ENCODE measurements around the gene RNASE4.
"Not testable (repeated sequence)": the region's sequence is repeated elsewhere in the genome, so short reads cannot be mapped to it uniquely, and the experiment has no call there.

Gene RNASE4

DNA sequence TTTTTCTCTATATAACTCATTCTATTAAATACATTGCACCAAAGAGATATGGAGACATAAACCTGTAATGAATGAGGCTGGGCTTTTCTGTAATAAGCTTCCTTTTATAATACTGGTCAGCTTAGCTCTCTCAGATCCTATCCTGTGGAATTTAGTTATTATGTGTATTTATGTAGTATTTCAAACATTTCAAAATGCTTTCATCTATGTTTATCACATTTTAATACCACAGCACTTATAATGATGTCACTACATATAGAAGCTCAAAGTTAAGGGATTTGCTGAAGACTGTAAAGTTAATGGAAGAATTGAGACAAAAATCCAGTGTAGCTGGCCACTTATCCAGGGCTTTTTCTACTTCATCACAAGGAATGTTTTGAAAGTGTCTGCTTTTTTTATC is 15.6 kb downstream of the RNASE4 start:
- Histone ChIP-seq H3K9me3 (ENCODE audit: control insufficient read depth, low read length) (peaks cover under 1% of the 10 kb centered on the region), H3K36me3 (ENCODE audit: control insufficient read depth, insufficient read depth, low read length) (no peaks in the 10 kb centered on the region), H3K27ac (ENCODE audit: low read depth, low read length, severe bottlenecking) (no peak overlapping the region), H3K4me1 (ENCODE audit: control insufficient read depth, insufficient read depth, low read length, poor library complexity, severe bottlenecking) (no peaks in the 10 kb centered on the region), H3K4me3 (ENCODE audit: extremely low read depth, insufficient read depth, low read length, poor library complexity, severe bottlenecking) (no peak overlapping the region)

DNA sequence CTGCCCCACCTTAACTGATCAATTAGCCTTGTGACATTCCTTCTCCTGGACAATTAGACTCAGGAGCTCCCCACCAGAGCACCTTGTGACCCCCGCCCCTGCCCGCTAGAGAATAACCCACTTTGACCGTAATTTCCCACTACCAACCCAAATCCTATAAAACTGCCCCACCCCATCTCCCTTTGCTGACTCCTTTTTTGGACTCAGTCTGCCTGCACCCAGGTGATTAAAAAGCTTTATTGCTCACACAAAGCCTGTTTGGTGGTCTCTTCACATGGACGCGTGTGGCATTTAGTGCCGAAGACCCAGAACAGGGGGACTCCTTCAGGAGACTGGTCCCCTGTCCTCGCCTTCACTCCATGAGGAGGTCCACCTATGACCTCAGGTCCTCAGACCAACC is 16.6 kb downstream of the RNASE4 start:
- 94 to 97% methylated on average over 3 to 6 of the region's 7 CpGs for WGBS, 2 experiments (ENCODE audit: insufficient coverage in 2 of 2)
- not testable (repeated sequence) for H3K4me3 ChIP-seq (ENCODE audit: extremely low read depth, insufficient read depth, low read length, poor library complexity, severe bottlenecking); H3K36me3 ChIP-seq (ENCODE audit: control insufficient read depth, insufficient read depth, low read length); H3K4me1 ChIP-seq (ENCODE audit: control insufficient read depth, insufficient read depth, low read length, poor library complexity, severe bottlenecking); H3K27ac ChIP-seq (ENCODE audit: low read depth, low read length, severe bottlenecking)
- H3K9me3 ChIP-seq (ENCODE audit: control insufficient read depth, low read length): peaks cover 10% of the 10 kb centered on the region

DNA sequence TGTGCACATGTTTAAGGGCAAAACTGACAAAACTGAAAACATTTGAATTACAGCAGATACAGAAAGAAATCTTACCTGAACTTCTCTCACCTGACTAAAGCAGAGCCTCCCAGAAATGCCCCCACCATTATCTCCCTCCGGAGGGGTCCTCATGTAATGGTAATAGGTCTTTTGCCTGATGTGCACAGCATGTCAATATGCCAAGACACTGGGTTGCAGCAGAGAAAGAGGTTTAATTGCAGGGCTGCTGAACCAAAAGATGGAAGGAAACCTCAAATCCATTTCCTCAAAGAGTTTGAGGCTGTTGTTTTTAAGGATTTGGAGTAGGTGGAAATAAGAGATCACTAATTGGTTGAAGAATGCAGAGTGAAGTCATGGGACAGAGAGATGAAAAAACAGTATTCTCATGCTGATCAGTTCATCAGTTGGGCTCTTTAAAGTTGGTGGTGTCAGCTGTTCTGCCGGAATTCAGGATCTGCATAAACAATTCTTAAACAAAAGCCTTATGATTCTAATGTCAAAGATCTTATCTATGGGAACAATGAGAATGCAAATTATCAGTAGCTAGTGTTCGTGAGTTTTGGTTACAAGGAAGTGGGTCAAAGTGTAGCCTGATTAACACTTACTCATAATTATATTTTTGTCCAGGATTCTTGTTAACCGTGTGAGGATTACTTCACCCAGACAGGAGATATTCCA is 22.4 kb downstream of the RNASE4 start:
- Histone ChIP-seq H3K4me3 (ENCODE audit: extremely low read depth, insufficient read depth, low read length, poor library complexity, severe bottlenecking) (no peak overlapping the region), H3K4me1 (ENCODE audit: control insufficient read depth, insufficient read depth, low read length, poor library complexity, severe bottlenecking) (peaks cover 2% of the 10 kb centered on the region), H3K9me3 (ENCODE audit: control insufficient read depth, low read length) (peaks cover 15% of the 10 kb centered on the region), H3K36me3 (ENCODE audit: control insufficient read depth, insufficient read depth, low read length) (no peaks in the 10 kb centered on the region), H3K27ac (ENCODE audit: low read depth, low read length, severe bottlenecking) (no peak overlapping the region)
- 100% methylated on average over 1 of the region's 4 CpGs; no CpG with 5 or more reads in 1 of the 2 experiments for WGBS, 2 experiments (ENCODE audit: insufficient coverage in 2 of 2)

DNA sequence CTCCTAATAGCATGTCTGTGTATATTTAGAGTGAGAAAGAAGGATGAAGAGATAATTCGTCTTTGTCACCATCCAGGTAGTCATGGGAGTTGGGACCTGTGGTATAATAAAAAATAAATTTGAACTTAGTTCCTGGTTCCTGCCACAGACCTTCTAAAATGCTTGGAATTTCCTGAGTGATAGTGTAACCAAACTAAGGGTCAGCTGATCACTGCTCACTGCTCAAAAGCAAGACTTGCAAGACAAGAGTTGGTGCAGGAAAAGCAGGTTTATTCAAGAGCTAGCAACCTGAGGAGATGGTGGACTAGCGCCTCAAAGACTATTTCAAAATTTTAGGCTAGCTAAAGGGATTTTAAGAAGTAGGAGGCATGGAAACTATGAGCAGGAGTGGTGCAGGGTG is 23.3 kb downstream of the RNASE4 start:
- Histone ChIP-seq H3K4me1 (ENCODE audit: control insufficient read depth, insufficient read depth, low read length, poor library complexity, severe bottlenecking) (peaks cover 2% of the 10 kb centered on the region), H3K36me3 (ENCODE audit: control insufficient read depth, insufficient read depth, low read length) (no peaks in the 10 kb centered on the region), H3K27ac (ENCODE audit: low read depth, low read length, severe bottlenecking) (no peak overlapping the region), H3K4me3 (ENCODE audit: extremely low read depth, insufficient read depth, low read length, poor library complexity, severe bottlenecking) (no peak overlapping the region), H3K9me3 (ENCODE audit: control insufficient read depth, low read length) (peaks cover 15% of the 10 kb centered on the region)
- 89% methylated on average over 1 of the region's 2 CpGs; no CpG with 5 or more reads in 1 of the 2 experiments for WGBS, 2 experiments (ENCODE audit: insufficient coverage in 2 of 2)

DNA sequence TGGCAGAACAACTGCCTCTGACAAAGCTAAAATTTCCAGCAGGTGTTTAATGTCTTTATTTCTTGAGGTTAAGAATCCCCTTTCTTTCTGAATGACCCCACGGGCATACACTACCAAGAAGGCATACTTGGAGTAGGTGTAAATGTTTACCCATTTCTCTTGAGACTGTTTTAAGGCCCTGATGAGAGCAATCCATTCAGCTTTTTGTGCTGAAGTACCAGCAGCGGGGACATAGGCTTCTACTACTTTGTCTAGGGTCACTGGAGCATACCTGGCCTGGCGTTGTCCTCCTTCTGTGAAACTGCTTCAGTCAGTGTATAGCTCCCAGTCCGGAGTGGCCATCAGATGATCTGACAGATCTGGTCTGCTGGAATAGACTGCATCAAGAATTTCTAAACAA is 26.9 kb downstream of the RNASE4 start:
- Histone ChIP-seq H3K27ac (ENCODE audit: low read depth, low read length, severe bottlenecking) (no peak overlapping the region), H3K4me3 (ENCODE audit: extremely low read depth, insufficient read depth, low read length, poor library complexity, severe bottlenecking) (no peak overlapping the region), H3K4me1 (ENCODE audit: control insufficient read depth, insufficient read depth, low read length, poor library complexity, severe bottlenecking) (peaks cover 2% of the 10 kb centered on the region), H3K9me3 (ENCODE audit: control insufficient read depth, low read length) (peaks cover 4% of the 10 kb centered on the region), H3K36me3 (ENCODE audit: control insufficient read depth, insufficient read depth, low read length) (no peaks in the 10 kb centered on the region)
- WGBS, 2 experiments (ENCODE audit: insufficient coverage in 2 of 2): 50 to 67% methylated on average over 2 to 3 of the region's 4 CpGs

DNA sequence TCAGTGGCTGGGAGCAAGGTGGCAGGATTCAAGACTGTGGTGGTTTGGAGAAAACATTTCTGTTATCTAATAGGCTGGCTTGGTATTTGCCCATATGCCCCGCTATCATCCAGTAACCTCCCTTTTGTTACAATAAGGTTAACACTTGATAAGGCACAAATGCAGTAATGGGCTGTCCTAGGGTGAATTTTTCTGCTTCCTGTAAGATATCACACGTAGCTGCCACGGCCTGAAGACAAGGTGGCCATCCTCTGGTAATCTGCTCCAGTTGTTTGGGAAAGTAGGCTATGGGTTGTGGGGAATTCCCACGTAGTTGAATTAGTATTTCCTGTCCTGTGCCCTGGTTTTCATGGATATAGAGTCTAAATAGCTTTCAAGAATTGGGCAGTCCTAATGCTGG is 27.3 kb downstream of the RNASE4 start:
- H3K4me3 ChIP-seq (ENCODE audit: extremely low read depth, insufficient read depth, low read length, poor library complexity, severe bottlenecking): no peak overlapping the region
- H3K36me3 ChIP-seq (ENCODE audit: control insufficient read depth, insufficient read depth, low read length): no peaks in the 10 kb centered on the region
- peaks cover 2% of the 10 kb centered on the region for H3K4me1 ChIP-seq (ENCODE audit: control insufficient read depth, insufficient read depth, low read length, poor library complexity, severe bottlenecking)
- 51 to 59% methylated on average over 3 of the region's 4 CpGs for WGBS, 2 experiments (ENCODE audit: insufficient coverage in 2 of 2)
- H3K9me3 ChIP-seq (ENCODE audit: control insufficient read depth, low read length): peaks cover under 1% of the 10 kb centered on the region
- no peak overlapping the region for H3K27ac ChIP-seq (ENCODE audit: low read depth, low read length, severe bottlenecking)

DNA sequence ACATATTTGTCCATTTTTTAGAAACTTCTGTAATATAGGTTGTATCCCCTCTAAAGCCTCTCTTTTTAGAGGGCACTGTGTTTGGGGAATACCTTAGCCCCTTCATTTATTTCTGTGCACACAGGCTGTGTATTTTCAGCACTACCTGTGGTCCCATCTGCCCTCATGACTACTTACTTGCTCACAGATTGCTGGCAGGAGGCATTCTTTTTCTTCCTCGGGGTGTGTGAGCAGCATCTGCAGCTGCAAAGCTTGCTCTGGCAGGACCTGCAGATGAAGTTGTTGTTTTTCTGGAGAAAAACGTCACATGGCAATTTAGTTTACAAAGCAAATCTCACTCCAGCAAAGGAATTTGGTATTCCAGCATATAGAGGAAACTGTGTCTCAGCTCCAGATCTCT is 28.5 kb downstream of the RNASE4 start:
- no peaks in the 10 kb centered on the region for H3K4me1 ChIP-seq (ENCODE audit: control insufficient read depth, insufficient read depth, low read length, poor library complexity, severe bottlenecking)

DNA sequence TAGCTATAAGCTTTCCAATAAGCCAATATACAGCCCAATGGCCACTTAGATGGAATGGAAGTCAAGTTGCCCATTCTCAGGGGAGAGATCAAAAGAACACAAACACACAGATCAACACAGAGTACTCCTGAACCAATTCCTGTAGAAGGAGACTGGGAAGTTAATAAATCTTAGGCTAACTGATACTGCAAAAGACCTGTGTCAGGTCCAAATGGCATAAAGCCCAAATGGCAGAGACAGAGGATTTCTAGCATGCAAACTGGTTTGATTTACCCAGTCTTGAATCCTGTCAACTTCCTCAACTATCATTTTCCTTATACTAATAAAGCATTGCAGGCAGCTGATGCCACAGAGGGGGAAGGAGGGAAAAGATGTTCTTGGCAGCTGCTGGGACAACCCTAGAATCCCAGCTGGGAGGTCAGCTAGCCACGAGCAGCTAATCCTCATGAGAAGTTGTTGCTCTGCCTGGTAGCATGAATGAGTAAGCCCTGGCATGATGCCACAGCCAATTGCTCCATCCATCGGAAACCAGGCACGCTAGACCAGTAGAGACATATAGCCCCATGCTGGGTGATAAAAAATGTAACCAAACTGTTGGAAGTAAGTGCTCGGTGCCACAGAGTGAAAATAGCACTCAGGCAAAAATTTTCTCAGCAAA is 30.4 kb downstream of the RNASE4 start:
- 86 to 93% methylated on average over 4 of the region's 4 CpGs for WGBS, 2 experiments (ENCODE audit: insufficient coverage in 2 of 2)

More for the DNA sequence above, 28.5 kb downstream of the RNASE4 start:
- H3K9me3 ChIP-seq (ENCODE audit: control insufficient read depth, low read length): no peaks in the 10 kb centered on the region
- H3K4me3 ChIP-seq (ENCODE audit: extremely low read depth, insufficient read depth, low read length, poor library complexity, severe bottlenecking): no peak overlapping the region
- no peak overlapping the region for H3K27ac ChIP-seq (ENCODE audit: low read depth, low read length, severe bottlenecking)
- WGBS, 2 experiments (ENCODE audit: insufficient coverage in 2 of 2): 71 to 75% methylated on average over 1 to 2 of the region's 2 CpGs
- no peaks in the 10 kb centered on the region for H3K36me3 ChIP-seq (ENCODE audit: control insufficient read depth, insufficient read depth, low read length)

DNA sequence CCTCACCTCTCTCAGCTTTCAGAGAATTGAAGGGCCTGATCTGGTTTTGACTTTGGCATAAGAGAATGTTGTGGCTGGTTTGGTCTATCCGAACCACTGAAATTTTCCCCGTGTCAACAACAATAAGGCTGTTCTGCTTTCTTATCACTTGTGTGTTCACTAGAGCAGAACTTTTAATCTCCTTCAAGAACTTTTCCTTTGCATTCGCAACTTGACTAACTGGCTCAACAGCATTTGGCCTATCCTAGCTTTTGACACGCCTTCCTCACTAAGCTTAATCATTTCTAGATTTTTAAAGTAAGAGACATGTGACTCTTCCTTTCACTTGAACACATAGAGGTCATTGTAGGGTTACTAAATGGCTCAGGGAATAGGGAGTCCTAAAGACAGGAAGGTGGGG is 35.4 kb downstream of the RNASE4 start:
- no peak overlapping the region for H3K27ac ChIP-seq (ENCODE audit: low read depth, low read length, severe bottlenecking)
- 86 to 89% methylated on average over 2 to 3 of the region's 4 CpGs for WGBS, 2 experiments (ENCODE audit: insufficient coverage in 2 of 2)

More for the DNA sequence above, 30.4 kb downstream of the RNASE4 start:
- H3K27ac ChIP-seq (ENCODE audit: low read depth, low read length, severe bottlenecking): no peak overlapping the region
- H3K4me3 ChIP-seq (ENCODE audit: extremely low read depth, insufficient read depth, low read length, poor library complexity, severe bottlenecking): no peak overlapping the region
- no peaks in the 10 kb centered on the region for H3K9me3 ChIP-seq (ENCODE audit: control insufficient read depth, low read length)
- H3K36me3 ChIP-seq (ENCODE audit: control insufficient read depth, insufficient read depth, low read length): no peaks in the 10 kb centered on the region
- no peaks in the 10 kb centered on the region for H3K4me1 ChIP-seq (ENCODE audit: control insufficient read depth, insufficient read depth, low read length, poor library complexity, severe bottlenecking)

DNA sequence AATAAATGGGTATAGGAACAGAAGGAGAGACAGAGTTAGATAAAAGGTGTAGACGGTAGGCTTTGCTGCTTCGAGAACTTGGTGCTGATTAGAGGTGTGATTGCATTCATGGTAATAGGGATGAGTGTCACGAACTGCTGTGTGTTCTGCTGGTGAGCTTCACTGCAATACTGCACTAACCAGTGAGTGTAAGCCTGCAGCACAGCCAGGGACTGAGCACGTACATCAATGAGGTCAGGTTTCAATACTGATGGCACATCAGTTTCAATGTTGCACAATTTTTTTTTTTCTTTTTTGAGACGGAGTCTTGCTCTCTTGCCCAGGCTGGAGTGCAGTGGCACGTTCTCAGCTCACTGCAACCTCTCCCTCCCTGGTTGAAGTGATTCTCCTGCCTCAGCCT is 36.4 kb downstream of the RNASE4 start:
- Histone ChIP-seq H3K4me1 (ENCODE audit: control insufficient read depth, insufficient read depth, low read length, poor library complexity, severe bottlenecking) (no peaks in the 10 kb centered on the region), H3K36me3 (ENCODE audit: control insufficient read depth, insufficient read depth, low read length) (no peaks in the 10 kb centered on the region)
- WGBS, 2 experiments (ENCODE audit: insufficient coverage in 2 of 2): 89 to 95% methylated on average over 5 to 6 of the region's 6 CpGs

More for the DNA sequence above, 35.4 kb downstream of the RNASE4 start:
- Histone ChIP-seq H3K9me3 (ENCODE audit: control insufficient read depth, low read length) (no peaks in the 10 kb centered on the region), H3K4me1 (ENCODE audit: control insufficient read depth, insufficient read depth, low read length, poor library complexity, severe bottlenecking) (no peaks in the 10 kb centered on the region), H3K4me3 (ENCODE audit: extremely low read depth, insufficient read depth, low read length, poor library complexity, severe bottlenecking) (no peak overlapping the region), H3K36me3 (ENCODE audit: control insufficient read depth, insufficient read depth, low read length) (no peaks in the 10 kb centered on the region)

DNA sequence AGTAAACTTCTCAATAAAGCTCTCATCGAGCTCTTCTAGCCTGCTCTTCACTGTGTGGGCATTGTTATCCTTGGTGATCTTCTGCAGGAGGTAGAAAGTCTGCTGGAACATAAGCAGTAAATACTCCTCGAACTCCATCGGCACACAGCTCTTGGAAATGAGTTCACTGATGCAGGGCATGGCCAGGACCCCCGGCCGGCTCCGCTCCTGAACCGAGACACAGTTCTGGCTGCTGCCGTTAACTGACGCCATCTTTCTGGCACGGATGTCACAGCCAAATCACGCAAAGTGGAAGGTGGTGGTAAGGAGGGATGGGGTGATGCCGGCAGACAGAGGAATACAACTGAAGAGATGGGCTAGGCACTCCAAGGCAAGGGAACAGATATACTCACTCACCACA is 37.7 kb downstream of the RNASE4 start:
- H3K27ac ChIP-seq (ENCODE audit: low read depth, low read length, severe bottlenecking): no peak overlapping the region
- WGBS, 2 experiments (ENCODE audit: insufficient coverage in 2 of 2): 90 to 93% methylated on average over 8 to 11 of the region's 12 CpGs
- H3K36me3 ChIP-seq (ENCODE audit: control insufficient read depth, insufficient read depth, low read length): no peaks in the 10 kb centered on the region
- no peak overlapping the region for H3K4me3 ChIP-seq (ENCODE audit: extremely low read depth, insufficient read depth, low read length, poor library complexity, severe bottlenecking)
- H3K9me3 ChIP-seq (ENCODE audit: control insufficient read depth, low read length): peaks cover 4% of the 10 kb centered on the region
- H3K4me1 ChIP-seq (ENCODE audit: control insufficient read depth, insufficient read depth, low read length, poor library complexity, severe bottlenecking): no peaks in the 10 kb centered on the region

More for the DNA sequence above, 36.4 kb downstream of the RNASE4 start:
- H3K4me3 ChIP-seq (ENCODE audit: extremely low read depth, insufficient read depth, low read length, poor library complexity, severe bottlenecking): no peak overlapping the region
- no peak overlapping the region for H3K27ac ChIP-seq (ENCODE audit: low read depth, low read length, severe bottlenecking)
- H3K9me3 ChIP-seq (ENCODE audit: control insufficient read depth, low read length): peaks cover 4% of the 10 kb centered on the region
